Stimulated activated CD8-positive, alpha-beta memory T cell treated with anti-CD3 and anti-CD28 coated beads, Interleukin-2, amount 100 ng/mL, for 1 hour (primary cell): Measurements from ENCODE around the gene TMEM25.

ENCODE experiments used
- DNase-seq, 2 donors: peaks; one replicate each; pipeline ENCODE4 v3.0.0-alpha.2; 2020; ENCODE audit warnings: low read depth in 2 of 2

The TMEM25 gene

GRCh38 chr11:118581057-118581456 lies 50.1 kb downstream of the TMEM25 start:
- no peak for DNase-seq
